HepG2 (cell line): ENCODE measurements around the gene INTS12. TPM values are rescaled to one million over a fixed set of nuclear protein-coding genes. Genes with fewer than 3 reads are reported as not detected.

Experiments
- AHR ChIP-seq: IDR thresholded peaks from 2 replicates; pipeline ENCODE4 v1.6.1; 2018; ENCODE audit warnings: missing genetic modification reagents, missing compliant biosample characterization
- BHLHE40 ChIP-seq: IDR thresholded peaks from 2 replicates; pipeline ENCODE4 v1.6.1; 2011; ENCODE audit warnings: low read length, improper control_type of control experiment
- CENPX ChIP-seq: sonication (generic); formaldehyde crosslinking; IDR thresholded peaks from 2 replicates; pipeline ENCODE4 v1.9.0; 2021; ENCODE audit warnings: mild to moderate bottlenecking, missing genetic modification reagents, moderate library complexity
- EHMT2 ChIP-seq: fragments of 200-600 bp; sonication (generic); IDR thresholded peaks from 2 replicates; pipeline ENCODE4 v1.7.0; 2017; ENCODE audit warnings: antibody characterized with exemption, low read depth, low read length, borderline replicate concordance
- IKZF5 ChIP-seq: IDR thresholded peaks from 2 replicates; pipeline ENCODE4 v1.6.1; 2018; ENCODE audit warnings: missing genetic modification reagents, mild to moderate bottlenecking, missing compliant biosample characterization
- KDM5A ChIP-seq: fragments of 200-600 bp; sonication (generic); IDR thresholded peaks from 2 replicates; pipeline ENCODE4 v1.7.0; 2018; ENCODE audit warnings: antibody characterized with exemption, mild to moderate bottlenecking, low read length, borderline replicate concordance
- KMT2B ChIP-seq: IDR thresholded peaks from 2 replicates; pipeline ENCODE4 v1.6.1; 2016; ENCODE audit warnings: missing genetic modification reagents, missing compliant biosample characterization
- NAIF1 ChIP-seq: sonication (generic); formaldehyde crosslinking; IDR thresholded peaks from 2 replicates; pipeline ENCODE4 v1.5.0; 2020; ENCODE audit warnings: mild to moderate bottlenecking, missing genetic modification reagents, borderline replicate concordance
- NCOA2 ChIP-seq: sonication (generic); formaldehyde crosslinking; IDR thresholded peaks from 2 replicates; pipeline ENCODE4 v1.8.0; 2022; ENCODE audit warnings: inconsistent platforms
- NKX3-1 ChIP-seq: sonication (generic); formaldehyde crosslinking; IDR thresholded peaks from 2 replicates; pipeline ENCODE4 v1.5.0; 2020; ENCODE audit warnings: missing genetic modification reagents
- PRDM15 ChIP-seq: sonication (generic); formaldehyde crosslinking; IDR thresholded peaks from 2 replicates; pipeline ENCODE4 v1.4.0; 2020; ENCODE audit warnings: missing genetic modification reagents
- ZBTB21 ChIP-seq: sonication (generic); formaldehyde crosslinking; IDR thresholded peaks from 2 replicates; pipeline ENCODE4 v1.4.0; 2020; ENCODE audit warnings: missing genetic modification reagents
- ZBTB25 ChIP-seq: IDR thresholded peaks from 2 replicates; pipeline ENCODE4 v1.6.1; 2018; ENCODE audit warnings: missing genetic modification reagents
- ZMAT3 ChIP-seq: sonication (generic); formaldehyde crosslinking; conservative IDR thresholded peaks from 2 replicates; pipeline ENCODE4 v1.7.0; 2021; ENCODE audit warnings: missing genetic modification reagents
- ZNF577 ChIP-seq: sonication (generic); formaldehyde crosslinking; IDR thresholded peaks from 2 replicates; pipeline ENCODE4 v1.4.0; 2020; ENCODE audit warnings: mild to moderate bottlenecking, low read depth, missing genetic modification reagents, borderline replicate concordance
- polyA plus RNA-seq, 8 experiments: library from polyadenylated mRNA; depleted of rRNA in 3 of 8; stranded (reverse) in 7 of 8; unstranded in 1 of 8; fragments of >200 nt; fragmentation: Illumina TruSeq in 4 of 8; extraction: Trizol in 4 of 8; gene quantifications; 2 replicates each; pipeline versions ENCODE4 v1.2.1 to v1.2.3, GENCODE V29; 2011 to 2016; ENCODE audit warnings: low read depth in 4 of 8, missing spikeins in 1 of 8, mixed read lengths in 1 of 8; ENCODE audit not compliant: insufficient read depth in 1 of 8
- total RNA-seq, 5 experiments: library from RNA; depleted of rRNA; stranded (reverse); fragments of >200 nt; fragmentation: Illumina TruSeq; extraction: Trizol; gene quantifications; 2 replicates each; pipeline ENCODE4 v1.2.3, GENCODE V29; 2016; ENCODE audit warnings: low read depth in 1 of 5
- TF ChIP-seq, protein P1 (sequence below): sonication (generic); formaldehyde crosslinking; IDR thresholded peaks from 2 replicates; pipeline ENCODE4 v1.4.0; 2020; ENCODE audit warnings: missing genetic modification reagents
- TF ChIP-seq, protein P2 (sequence below): sonication (generic); formaldehyde crosslinking; IDR thresholded peaks from 2 replicates; pipeline ENCODE4 v1.8.1; 2022; ENCODE audit warnings: low read depth, mild to moderate bottlenecking, missing genetic modification reagents

Gene INTS12
- total and polyA plus RNA-seq, 2 of the 13 experiments (the other 11 are each of a cell fraction or from before 2014, with no cell fraction given) = 20.2 to 21.1 TPM

DNA sequence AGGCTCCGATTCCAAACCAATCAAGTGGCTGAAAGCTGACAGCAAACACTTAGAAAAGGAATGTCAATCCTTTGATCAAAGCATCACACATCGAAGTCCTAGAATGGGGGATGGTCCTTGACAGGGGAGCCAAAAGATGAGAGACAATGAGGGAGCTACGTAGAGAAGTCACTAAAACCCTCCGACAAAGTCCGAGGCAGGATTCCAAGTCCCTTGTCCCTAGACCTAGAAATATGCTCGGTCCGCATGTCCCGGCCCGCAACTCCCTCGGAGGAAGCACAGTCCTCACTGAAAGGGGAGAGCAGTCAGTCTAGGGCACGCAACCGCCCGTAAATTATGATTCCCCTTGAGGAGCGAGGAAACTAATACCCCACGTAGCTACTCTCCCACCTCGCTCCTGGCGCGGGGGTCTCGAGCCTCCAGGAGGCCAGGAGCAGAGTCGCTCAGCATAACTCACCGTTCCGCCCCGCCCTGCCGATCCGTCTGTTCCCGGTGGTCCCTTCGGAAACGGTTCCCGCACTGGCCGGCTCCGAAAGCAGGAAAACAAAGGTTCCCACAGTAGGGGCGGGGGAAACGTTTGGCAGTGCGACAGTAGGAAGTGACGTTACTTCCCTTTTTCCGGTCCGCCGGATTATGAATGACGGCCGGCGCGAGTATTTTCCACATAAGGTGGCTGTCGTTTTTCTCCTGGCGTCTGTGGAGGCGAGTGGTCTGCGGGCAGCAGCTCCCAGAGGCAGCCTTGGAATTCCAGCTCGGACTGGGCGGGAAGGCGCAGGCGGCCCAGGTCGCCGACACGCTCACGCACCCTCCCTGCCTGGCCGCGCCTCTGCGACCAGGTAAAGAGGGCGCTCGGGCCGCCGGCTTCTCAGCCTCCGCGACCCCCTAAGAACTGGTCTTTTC, at the start of gene INTS12, which contains the start of gene GSTCD (continued):
- TF ChIP-seq NAIF1 (CRISPR knock-in tag) (0 out of 2 replicates have a peak, but pooled peaks have one; percentile 47), ZNF577 (CRISPR knock-in tag) (no peak), ZBTB21 (CRISPR knock-in tag) (peak; percentile 73; the same call in 1 of the 2 replicates), KMT2B (CRISPR knock-in tag) (peak; percentile 100), BHLHE40 (peak; percentile 56), ZBTB25 (CRISPR knock-in tag) (peak; percentile 100), KDM5A (peak; percentile 96), EHMT2 (no peak; the same call in 1 of the 2 replicates), PRDM15 (CRISPR knock-in tag) (peak; percentile 62; the same call in 1 of the 2 replicates), CENPX (CRISPR knock-in tag) (no peak), ZMAT3 (CRISPR knock-in tag) (peak; percentile 85), NKX3-1 (CRISPR knock-in tag) (no peak; the same call in 1 of the 2 replicates), IKZF5 (CRISPR knock-in tag) (peak; percentile 99), AHR (CRISPR knock-in tag) (peak; percentile 98; the same call in 1 of the 2 replicates), NCOA2 (CRISPR knock-in tag) (peak; percentile 82)
- TF ChIP-seq, protein P1, sequence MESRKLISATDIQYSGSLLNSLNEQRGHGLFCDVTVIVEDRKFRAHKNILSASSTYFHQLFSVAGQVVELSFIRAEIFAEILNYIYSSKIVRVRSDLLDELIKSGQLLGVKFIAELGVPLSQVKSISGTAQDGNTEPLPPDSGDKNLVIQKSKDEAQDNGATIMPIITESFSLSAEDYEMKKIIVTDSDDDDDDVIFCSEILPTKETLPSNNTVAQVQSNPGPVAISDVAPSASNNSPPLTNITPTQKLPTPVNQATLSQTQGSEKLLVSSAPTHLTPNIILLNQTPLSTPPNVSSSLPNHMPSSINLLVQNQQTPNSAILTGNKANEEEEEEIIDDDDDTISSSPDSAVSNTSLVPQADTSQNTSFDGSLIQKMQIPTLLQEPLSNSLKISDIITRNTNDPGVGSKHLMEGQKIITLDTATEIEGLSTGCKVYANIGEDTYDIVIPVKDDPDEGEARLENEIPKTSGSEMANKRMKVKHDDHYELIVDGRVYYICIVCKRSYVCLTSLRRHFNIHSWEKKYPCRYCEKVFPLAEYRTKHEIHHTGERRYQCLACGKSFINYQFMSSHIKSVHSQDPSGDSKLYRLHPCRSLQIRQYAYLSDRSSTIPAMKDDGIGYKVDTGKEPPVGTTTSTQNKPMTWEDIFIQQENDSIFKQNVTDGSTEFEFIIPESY = peak; percentile 87
- TF ChIP-seq, protein P2, sequence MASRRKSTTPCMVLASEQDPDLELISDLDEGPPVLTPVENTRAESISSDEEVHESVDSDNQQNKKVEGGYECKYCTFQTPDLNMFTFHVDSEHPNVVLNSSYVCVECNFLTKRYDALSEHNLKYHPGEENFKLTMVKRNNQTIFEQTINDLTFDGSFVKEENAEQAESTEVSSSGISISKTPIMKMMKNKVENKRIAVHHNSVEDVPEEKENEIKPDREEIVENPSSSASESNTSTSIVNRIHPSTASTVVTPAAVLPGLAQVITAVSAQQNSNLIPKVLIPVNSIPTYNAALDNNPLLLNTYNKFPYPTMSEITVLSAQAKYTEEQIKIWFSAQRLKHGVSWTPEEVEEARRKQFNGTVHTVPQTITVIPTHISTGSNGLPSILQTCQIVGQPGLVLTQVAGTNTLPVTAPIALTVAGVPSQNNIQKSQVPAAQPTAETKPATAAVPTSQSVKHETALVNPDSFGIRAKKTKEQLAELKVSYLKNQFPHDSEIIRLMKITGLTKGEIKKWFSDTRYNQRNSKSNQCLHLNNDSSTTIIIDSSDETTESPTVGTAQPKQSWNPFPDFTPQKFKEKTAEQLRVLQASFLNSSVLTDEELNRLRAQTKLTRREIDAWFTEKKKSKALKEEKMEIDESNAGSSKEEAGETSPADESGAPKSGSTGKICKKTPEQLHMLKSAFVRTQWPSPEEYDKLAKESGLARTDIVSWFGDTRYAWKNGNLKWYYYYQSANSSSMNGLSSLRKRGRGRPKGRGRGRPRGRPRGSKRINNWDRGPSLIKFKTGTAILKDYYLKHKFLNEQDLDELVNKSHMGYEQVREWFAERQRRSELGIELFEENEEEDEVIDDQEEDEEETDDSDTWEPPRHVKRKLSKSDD (CRISPR knock-in tag) = peak; percentile 90; the same call in 1 of the 2 replicates
